GM21367 (cell line): ENCODE data around the gene ATP7B.

ENCODE experiments used
- ATAC-seq: cut with Tn5 transposase; IDR thresholded peaks from one replicate; pipeline ENCODE4 v1.9.1; 2021; ENCODE audit not compliant: unreplicated experiment

Gene ATP7B

GRCh38 chr13:51900471-51900870 is 110.8 kb downstream of the ATP7B start:
- no peak for ATAC-seq

- ATAC-seq: peak; percentile 84
Observed at GRCh38 chr13:51895906-51896888, 115.1 kb downstream of the ATP7B start.

GRCh38 chr13:51894239-51894638 is 117.0 kb downstream of the ATP7B start:
- ATAC-seq: no peak

- no peak for ATAC-seq
Observed at GRCh38 chr13:51892657-51893056, 118.6 kb downstream of the ATP7B start.

GRCh38 chr13:51887468-51887867 is 123.8 kb downstream of the ATP7B start:
- no peak for ATAC-seq

- ATAC-seq: no peak
Observed at GRCh38 chr13:51885651-51886050, 125.6 kb downstream of the ATP7B start.

- no peak for ATAC-seq
Observed at GRCh38 chr13:51883226-51883600, 128.0 kb downstream of the ATP7B start.
